Nasal cavity respiratory epithelium epithelial cell of viscerocranial mucosa (primary cell): ENCODE measurements around the gene TEX47. TPM values are rescaled to one million over a fixed set of nuclear protein-coding genes. Genes with fewer than 3 reads are reported as not detected.

Source experiments
- total RNA-seq: library from RNA; depleted of rRNA; stranded (reverse); fragments of >200 nt; gene quantifications from 2 replicates; pipeline ENCODE4 v1.2.3, GENCODE V29; 2014

TEX47 gene
- not detected in 2 replicates for total RNA-seq

DNA sequence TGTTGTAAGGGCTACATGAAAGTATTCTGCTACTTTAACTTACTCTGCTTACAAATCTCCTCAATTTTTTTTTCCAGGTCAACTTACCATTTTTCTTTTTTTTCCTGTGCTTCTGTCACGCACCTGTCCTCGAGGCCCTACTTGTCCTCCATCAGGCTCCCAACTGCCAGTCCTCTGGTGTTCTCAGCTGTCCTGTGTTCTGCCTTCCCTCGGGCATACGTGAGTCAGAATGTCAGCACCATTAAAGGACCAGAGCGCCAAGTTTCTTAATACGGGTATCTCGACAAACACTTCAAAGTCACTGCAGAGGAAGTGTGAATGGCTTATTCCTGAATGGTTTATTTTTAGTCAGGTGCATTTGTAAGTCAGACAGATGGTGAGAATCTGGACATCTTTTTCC, at the start of gene TEX47:
TEX47 (minus strand) TSS at position 185 of the 400 bp plus-strand sequence. CDS start 795 bp downstream, outside the sequence.

DNA sequence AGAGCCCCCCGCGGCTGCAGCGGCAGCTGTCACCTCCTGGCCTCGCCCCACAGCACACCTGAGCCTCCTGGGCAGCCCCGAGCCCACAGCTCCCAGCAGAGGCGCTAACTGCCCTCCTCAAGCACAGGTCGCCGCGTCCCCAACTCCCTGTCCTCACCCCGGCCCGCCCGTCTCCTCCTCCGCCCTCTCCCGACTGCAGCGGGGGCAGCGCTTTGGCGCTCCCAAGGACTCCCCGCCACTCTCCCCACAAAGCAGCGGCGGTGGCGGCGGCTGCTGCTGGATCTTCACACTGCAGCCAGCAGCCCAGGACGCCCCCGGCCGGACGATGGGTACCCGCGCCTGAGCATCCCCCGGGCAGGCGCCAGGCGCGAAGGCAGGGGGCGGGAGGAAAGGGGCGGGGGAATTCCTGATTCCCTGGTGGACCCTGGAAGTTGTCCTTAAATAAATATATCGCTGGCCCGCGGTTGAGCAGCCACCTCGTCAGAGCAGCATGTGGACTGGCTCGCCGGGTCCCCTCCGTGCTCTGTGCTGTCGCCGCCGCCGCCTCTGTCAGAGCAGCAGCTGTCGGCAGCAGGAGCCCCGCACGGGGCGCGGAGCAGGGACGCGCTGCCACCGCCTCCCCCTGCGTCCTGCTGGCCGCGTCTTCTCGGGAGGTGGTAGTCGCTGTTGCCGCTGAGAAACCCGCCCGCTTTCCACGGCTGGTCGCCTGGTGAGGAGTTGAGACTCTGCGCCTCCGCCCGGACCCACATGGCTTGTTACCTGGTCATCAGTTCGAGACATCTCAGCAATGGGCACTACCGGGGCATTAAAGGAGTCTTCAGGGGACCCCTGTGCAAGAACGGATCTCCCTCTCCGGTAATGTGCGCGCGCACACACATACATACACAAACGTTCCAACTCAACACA, 36.1 kb downstream of the TEX47 start, which contains the start of gene ZNF804B:
ZNF804B (plus strand) TSS at position 471 of the 906 bp plus-strand sequence; CDS start at position 748, 277 bp downstream.

Other genes with a start within 250 kb of the TEX47 start
- gene ZNF804B, start 36.0 kb downstream of the TEX47 start, total RNA-seq = not detected in 2 replicates